Measurements from ENCODE around the gene COPG1. TPM values are rescaled to one million over a fixed set of nuclear protein-coding genes. Genes with fewer than 3 reads are reported as not detected.

The COPG1 gene
- total RNA-seq, 1 experiment from 2014 or later, result 157 TPM

GRCh38 chr3:129226374-129226773, 23.0 kb upstream of the COPG1 start:
- CTCF ChIA-PET, result no interaction called here
- Histone ChIP-seq H3K4me3 (ENCODE audit: low read depth, low read length, poor library complexity, severe bottlenecking) (no peak overlapping the region), H3K9me3 (ENCODE audit: low read depth, low read length, poor library complexity, severe bottlenecking) (no peaks in the 10 kb centered on the region), H3K36me3 (ENCODE audit: insufficient read depth, low read length, poor library complexity, severe bottlenecking) (no peaks in the 10 kb centered on the region), H3K27ac (ENCODE audit: low read depth, low read length, poor library complexity, severe bottlenecking) (no peak overlapping the region), H3K4me1 (ENCODE audit: insufficient read depth, low read length, poor library complexity, severe bottlenecking) (peaks cover 4% of the 10 kb centered on the region), H3K27me3 (replicated peaks; ENCODE audit: insufficient read depth, low read depth, low read length, poor library complexity) (no peaks in the 10 kb centered on the region)
- POLR2A ChIA-PET (ENCODE audit: low non-redundant PET), result no interaction called here
- no TSS peak for BruUV-seq (replicated peaks)
- TF ChIP-seq EZH2 (IDR thresholded peaks at IDR 0.05; ENCODE audit: borderline replicate concordance, low read depth, low read length, poor library complexity, severe bottlenecking) (no peak), CTCF (conservative IDR thresholded peaks at IDR 0.05; ENCODE audit: low read depth, low read length) (no peak)
- intact Hi-C loops (cut with micrococcal nuclease; ENCODE audit: unreplicated experiment), result no loop called here
- DNase-seq (ENCODE audit: low spot score), result peak; percentile 62

GRCh38 chr3:129228891-129229585, 20.4 kb upstream of the COPG1 start:
- Histone ChIP-seq H3K36me3 (ENCODE audit: insufficient read depth, low read length, poor library complexity, severe bottlenecking) (no peaks in the 10 kb centered on the region), H3K27ac (ENCODE audit: low read depth, low read length, poor library complexity, severe bottlenecking) (no peak overlapping the region), H3K4me1 (ENCODE audit: insufficient read depth, low read length, poor library complexity, severe bottlenecking) (peaks cover 4% of the 10 kb centered on the region), H3K9me3 (ENCODE audit: low read depth, low read length, poor library complexity, severe bottlenecking) (no peaks in the 10 kb centered on the region), H3K27me3 (replicated peaks; ENCODE audit: insufficient read depth, low read depth, low read length, poor library complexity) (no peaks in the 10 kb centered on the region), H3K4me3 (ENCODE audit: low read depth, low read length, poor library complexity, severe bottlenecking) (no peak overlapping the region)
- no peak for TF ChIP-seq EZH2 (IDR thresholded peaks at IDR 0.05; ENCODE audit: borderline replicate concordance, low read depth, low read length, poor library complexity, severe bottlenecking)
- TF ChIP-seq CTCF (conservative IDR thresholded peaks at IDR 0.05; ENCODE audit: low read depth, low read length), result no peak
- CTCF ChIA-PET, result no interaction called here
- BruUV-seq (replicated peaks), result no TSS peak
- POLR2A ChIA-PET (ENCODE audit: low non-redundant PET), result no interaction called here
- peak; percentile 33 for DNase-seq (ENCODE audit: low spot score)
- intact Hi-C loops (cut with micrococcal nuclease; ENCODE audit: unreplicated experiment), result no loop called here

DNA sequence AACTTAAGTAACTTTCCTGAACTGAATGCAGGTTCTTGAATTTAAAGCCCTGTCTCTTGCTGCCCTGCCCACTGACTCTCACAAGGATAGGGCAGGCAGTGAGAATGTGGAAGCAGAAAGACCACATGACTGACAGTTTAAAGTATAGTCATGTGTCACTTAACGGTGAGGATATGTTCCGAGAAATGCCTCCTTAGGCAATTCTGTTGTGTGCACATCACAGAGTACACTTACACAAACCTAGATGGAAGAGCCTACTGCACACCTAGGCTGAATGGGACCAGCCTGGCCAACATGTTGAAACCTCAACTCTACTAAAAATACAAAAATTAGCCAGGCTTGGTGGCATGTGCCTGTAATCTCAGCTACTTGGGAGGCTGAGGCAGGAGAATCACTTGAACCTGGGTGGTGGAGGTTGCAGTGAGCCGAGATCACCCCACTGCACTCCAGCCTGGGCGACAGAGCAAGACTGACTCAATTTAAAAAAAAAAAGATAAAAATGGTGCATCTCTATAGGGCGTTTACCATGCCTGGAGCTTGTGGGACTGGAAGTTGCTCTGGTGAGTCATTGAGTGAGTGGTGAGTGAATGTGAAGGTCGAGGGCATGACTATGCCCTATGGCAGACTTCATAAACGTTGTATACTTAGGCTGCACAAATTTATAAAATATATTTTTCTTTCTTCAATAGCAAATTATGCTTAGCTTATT, 18.9 kb upstream of the COPG1 start:
- ChIA-PET CTCF (no interaction called here), POLR2A (ENCODE audit: low non-redundant PET) (no interaction called here)
- Histone ChIP-seq H3K27ac (ENCODE audit: low read depth, low read length, poor library complexity, severe bottlenecking) (no peak overlapping the region), H3K27me3 (replicated peaks; ENCODE audit: insufficient read depth, low read depth, low read length, poor library complexity) (no peaks in the 10 kb centered on the region), H3K36me3 (ENCODE audit: insufficient read depth, low read length, poor library complexity, severe bottlenecking) (no peaks in the 10 kb centered on the region), H3K9me3 (ENCODE audit: low read depth, low read length, poor library complexity, severe bottlenecking) (no peaks in the 10 kb centered on the region), H3K4me1 (ENCODE audit: insufficient read depth, low read length, poor library complexity, severe bottlenecking) (peaks cover 4% of the 10 kb centered on the region), H3K4me3 (ENCODE audit: low read depth, low read length, poor library complexity, severe bottlenecking) (no peak overlapping the region)
- no TSS peak for BruUV-seq (replicated peaks)
- intact Hi-C loops (cut with micrococcal nuclease; ENCODE audit: unreplicated experiment), result no loop called here
- TF ChIP-seq CTCF (conservative IDR thresholded peaks at IDR 0.05; ENCODE audit: low read depth, low read length), result no peak
- DNase-seq (ENCODE audit: low spot score), result no peak
